ENCODE results near the gene PLPPR3. TPM values are rescaled to one million over a fixed set of nuclear protein-coding genes. Genes with fewer than 3 reads are reported as not detected.
A peak's percentile ranks its signal among the peaks of the same experiment; 100 is the strongest.

The PLPPR3 gene
- total and polyA plus RNA-seq, 9 of the 15 experiments (the other 6 are each of a cell fraction or from before 2014, with no cell fraction given): 0.01 to 48.2 (median 8.6) TPM

DNA sequence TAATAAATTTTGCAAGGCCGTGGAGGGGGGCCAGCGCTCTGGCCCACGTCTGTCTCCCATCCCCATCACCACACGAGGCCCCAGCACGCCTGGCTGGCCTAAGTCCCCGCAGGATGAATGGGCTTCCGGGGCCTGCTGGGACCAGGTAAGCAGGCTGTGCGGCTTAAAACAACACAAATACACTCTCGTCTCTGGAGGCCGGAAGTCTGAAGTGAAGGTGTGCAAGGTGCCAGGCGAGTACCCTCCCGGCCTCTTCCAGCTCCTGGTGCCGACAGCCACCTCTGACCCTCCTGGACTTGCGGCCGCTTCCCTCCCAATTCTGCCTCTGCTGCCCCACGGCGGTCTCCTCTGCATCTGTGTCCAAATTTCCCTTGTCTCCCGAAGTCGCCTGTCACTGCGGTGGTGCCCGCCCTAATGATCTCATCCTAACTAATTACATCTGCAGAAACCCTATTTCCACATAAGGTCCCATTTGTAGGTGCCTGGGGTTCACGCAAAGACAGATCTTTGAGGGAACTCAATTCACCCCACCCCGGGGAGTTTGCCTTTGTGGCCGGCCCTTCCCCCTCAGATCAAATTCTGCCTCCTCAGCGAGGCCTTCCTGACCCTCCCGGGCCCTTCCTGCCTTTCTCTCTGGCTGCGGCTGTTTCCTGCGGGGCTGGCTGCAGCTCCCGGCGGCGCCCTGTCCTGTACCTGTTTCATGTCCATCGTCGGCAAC, 32.6 kb downstream of the PLPPR3 start (continued):
- TF ChIP-seq, protein P1, sequence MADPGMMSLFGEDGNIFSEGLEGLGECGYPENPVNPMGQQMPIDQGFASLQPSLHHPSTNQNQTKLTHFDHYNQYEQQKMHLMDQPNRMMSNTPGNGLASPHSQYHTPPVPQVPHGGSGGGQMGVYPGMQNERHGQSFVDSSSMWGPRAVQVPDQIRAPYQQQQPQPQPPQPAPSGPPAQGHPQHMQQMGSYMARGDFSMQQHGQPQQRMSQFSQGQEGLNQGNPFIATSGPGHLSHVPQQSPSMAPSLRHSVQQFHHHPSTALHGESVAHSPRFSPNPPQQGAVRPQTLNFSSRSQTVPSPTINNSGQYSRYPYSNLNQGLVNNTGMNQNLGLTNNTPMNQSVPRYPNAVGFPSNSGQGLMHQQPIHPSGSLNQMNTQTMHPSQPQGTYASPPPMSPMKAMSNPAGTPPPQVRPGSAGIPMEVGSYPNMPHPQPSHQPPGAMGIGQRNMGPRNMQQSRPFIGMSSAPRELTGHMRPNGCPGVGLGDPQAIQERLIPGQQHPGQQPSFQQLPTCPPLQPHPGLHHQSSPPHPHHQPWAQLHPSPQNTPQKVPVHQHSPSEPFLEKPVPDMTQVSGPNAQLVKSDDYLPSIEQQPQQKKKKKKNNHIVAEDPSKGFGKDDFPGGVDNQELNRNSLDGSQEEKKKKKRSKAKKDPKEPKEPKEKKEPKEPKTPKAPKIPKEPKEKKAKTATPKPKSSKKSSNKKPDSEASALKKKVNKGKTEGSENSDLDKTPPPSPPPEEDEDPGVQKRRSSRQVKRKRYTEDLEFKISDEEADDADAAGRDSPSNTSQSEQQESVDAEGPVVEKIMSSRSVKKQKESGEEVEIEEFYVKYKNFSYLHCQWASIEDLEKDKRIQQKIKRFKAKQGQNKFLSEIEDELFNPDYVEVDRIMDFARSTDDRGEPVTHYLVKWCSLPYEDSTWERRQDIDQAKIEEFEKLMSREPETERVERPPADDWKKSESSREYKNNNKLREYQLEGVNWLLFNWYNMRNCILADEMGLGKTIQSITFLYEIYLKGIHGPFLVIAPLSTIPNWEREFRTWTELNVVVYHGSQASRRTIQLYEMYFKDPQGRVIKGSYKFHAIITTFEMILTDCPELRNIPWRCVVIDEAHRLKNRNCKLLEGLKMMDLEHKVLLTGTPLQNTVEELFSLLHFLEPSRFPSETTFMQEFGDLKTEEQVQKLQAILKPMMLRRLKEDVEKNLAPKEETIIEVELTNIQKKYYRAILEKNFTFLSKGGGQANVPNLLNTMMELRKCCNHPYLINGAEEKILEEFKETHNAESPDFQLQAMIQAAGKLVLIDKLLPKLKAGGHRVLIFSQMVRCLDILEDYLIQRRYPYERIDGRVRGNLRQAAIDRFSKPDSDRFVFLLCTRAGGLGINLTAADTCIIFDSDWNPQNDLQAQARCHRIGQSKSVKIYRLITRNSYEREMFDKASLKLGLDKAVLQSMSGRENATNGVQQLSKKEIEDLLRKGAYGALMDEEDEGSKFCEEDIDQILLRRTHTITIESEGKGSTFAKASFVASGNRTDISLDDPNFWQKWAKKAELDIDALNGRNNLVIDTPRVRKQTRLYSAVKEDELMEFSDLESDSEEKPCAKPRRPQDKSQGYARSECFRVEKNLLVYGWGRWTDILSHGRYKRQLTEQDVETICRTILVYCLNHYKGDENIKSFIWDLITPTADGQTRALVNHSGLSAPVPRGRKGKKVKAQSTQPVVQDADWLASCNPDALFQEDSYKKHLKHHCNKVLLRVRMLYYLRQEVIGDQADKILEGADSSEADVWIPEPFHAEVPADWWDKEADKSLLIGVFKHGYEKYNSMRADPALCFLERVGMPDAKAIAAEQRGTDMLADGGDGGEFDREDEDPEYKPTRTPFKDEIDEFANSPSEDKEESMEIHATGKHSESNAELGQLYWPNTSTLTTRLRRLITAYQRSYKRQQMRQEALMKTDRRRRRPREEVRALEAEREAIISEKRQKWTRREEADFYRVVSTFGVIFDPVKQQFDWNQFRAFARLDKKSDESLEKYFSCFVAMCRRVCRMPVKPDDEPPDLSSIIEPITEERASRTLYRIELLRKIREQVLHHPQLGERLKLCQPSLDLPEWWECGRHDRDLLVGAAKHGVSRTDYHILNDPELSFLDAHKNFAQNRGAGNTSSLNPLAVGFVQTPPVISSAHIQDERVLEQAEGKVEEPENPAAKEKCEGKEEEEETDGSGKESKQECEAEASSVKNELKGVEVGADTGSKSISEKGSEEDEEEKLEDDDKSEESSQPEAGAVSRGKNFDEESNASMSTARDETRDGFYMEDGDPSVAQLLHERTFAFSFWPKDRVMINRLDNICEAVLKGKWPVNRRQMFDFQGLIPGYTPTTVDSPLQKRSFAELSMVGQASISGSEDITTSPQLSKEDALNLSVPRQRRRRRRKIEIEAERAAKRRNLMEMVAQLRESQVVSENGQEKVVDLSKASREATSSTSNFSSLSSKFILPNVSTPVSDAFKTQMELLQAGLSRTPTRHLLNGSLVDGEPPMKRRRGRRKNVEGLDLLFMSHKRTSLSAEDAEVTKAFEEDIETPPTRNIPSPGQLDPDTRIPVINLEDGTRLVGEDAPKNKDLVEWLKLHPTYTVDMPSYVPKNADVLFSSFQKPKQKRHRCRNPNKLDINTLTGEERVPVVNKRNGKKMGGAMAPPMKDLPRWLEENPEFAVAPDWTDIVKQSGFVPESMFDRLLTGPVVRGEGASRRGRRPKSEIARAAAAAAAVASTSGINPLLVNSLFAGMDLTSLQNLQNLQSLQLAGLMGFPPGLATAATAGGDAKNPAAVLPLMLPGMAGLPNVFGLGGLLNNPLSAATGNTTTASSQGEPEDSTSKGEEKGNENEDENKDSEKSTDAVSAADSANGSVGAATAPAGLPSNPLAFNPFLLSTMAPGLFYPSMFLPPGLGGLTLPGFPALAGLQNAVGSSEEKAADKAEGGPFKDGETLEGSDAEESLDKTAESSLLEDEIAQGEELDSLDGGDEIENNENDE (IDR thresholded peaks at IDR 0.05; ENCODE audit: low read depth, low read length): no peak
- peak; percentile 72 for TF ChIP-seq JUND (IDR thresholded peaks at IDR 0.05; ENCODE audit: borderline replicate concordance, low read depth, low read length)
- peak; percentile 50; the same call in 1 of the 3 replicates for TF ChIP-seq JUND (tag; IDR thresholded peaks at IDR 0.05; ENCODE audit: borderline replicate concordance, low read depth, low read length)
- peak; percentile 7 to 14; a peak in 1 of 4 replicates for TF ChIP-seq NRF1 (conservative IDR thresholded peaks at IDR 0.05 in 1 of 2, IDR thresholded peaks at IDR 0.05 in 1 of 2)
- TF ChIP-seq BMI1 (IDR thresholded peaks at IDR 0.05; ENCODE audit: low read length): no peak
- TF ChIP-seq RAD21 (CRISPR knock-in tag; conservative IDR thresholded peaks at IDR 0.05 in 1 of 2, IDR thresholded peaks at IDR 0.05 in 1 of 2): peak in 1 of 2 experiments; percentile 15; a peak in 1 of 4 replicates
- no peak for TF ChIP-seq HSF4 (CRISPR knock-in tag; IDR thresholded peaks at IDR 0.05; ENCODE audit: borderline replicate concordance)
- TF ChIP-seq, protein P2, sequence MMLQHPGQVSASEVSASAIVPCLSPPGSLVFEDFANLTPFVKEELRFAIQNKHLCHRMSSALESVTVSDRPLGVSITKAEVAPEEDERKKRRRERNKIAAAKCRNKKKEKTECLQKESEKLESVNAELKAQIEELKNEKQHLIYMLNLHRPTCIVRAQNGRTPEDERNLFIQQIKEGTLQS (IDR thresholded peaks at IDR 0.05): peak; percentile 83
- TF ChIP-seq, protein P2 (CRISPR knock-in tag; conservative IDR thresholded peaks at IDR 0.05): 0 out of 2 replicates have a peak, but pooled peaks have one; percentile 53
- TF ChIP-seq, protein P3, sequence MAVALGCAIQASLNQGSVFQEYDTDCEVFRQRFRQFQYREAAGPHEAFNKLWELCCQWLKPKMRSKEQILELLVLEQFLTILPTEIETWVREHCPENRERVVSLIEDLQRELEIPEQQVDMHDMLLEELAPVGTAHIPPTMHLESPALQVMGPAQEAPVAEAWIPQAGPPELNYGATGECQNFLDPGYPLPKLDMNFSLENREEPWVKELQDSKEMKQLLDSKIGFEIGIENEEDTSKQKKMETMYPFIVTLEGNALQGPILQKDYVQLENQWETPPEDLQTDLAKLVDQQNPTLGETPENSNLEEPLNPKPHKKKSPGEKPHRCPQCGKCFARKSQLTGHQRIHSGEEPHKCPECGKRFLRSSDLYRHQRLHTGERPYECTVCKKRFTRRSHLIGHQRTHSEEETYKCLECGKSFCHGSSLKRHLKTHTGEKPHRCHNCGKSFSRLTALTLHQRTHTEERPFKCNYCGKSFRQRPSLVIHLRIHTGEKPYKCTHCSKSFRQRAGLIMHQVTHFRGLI (CRISPR knock-in tag; IDR thresholded peaks at IDR 0.05): no peak
- peak; percentile 30; the same call in 1 of the 2 replicates for TF ChIP-seq SMAD4 (CRISPR knock-in tag; conservative IDR thresholded peaks at IDR 0.05)

Measured in K562 (cell line).